ENCODE results near the gene VN1R5.
"Not testable (repeated sequence)": the region's sequence is repeated elsewhere in the genome, so short reads cannot be mapped to it uniquely, and the experiment has no call there.

Gene VN1R5

DNA sequence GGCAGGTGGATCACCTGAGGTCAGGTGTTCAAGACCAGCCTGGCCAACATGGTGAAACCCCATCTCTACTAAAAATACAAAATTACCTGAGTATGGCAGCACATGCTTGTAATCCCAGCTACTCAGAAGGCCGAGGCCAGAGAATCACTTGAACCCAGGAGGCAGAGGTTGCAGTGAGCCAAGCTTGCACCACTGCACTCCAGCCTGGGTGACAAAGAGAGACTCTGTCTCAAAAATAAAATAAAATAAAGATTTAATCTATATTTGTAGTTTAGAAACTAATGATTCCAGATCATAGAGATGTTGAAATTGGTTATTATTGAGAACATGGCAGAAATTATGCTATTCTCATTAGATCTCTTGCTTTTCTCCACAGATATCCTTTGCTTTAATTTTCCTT, at the start of gene VN1R5:
Gene VN1R5 (plus strand): TSS at position 301 of the 400 bp plus-strand sequence.
- H3K4me1 ChIP-seq (ENCODE audit: insufficient read depth, low read length); H3K9me3 ChIP-seq (ENCODE audit: control insufficient read depth, insufficient read depth, low read length); H3K36me3 ChIP-seq (ENCODE audit: insufficient read depth, low read length); H3K9ac ChIP-seq (ENCODE audit: low read depth, low read length): not testable (repeated sequence)

- H3K9me3 ChIP-seq (ENCODE audit: control insufficient read depth, insufficient read depth, low read length) = no peaks in the 10 kb centered on the region
- H3K36me3 ChIP-seq (ENCODE audit: insufficient read depth, low read length) = no peaks in the 10 kb centered on the region
- peak overlapping the region; percentile 83; the same call in 1 of the 2 replicates for H3K9ac ChIP-seq (ENCODE audit: low read depth, low read length)
- peaks cover 2% of the 10 kb centered on the region; the same call in 1 of the 2 replicates for H3K4me1 ChIP-seq (ENCODE audit: insufficient read depth, low read length)
Observed at GRCh38 chr1:247209396-247209795, 46.5 kb upstream of the VN1R5 start.

GRCh38 chr1:247210062-247210375, 45.9 kb upstream of the VN1R5 start:
- no peaks in the 10 kb centered on the region for H3K4me1 ChIP-seq (ENCODE audit: insufficient read depth, low read length)

GRCh38 chr1:247210376-247211117, 45.3 kb upstream of the VN1R5 start:
- peak overlapping the region; percentile 83 for H3K9ac ChIP-seq (ENCODE audit: low read depth, low read length)
- H3K4me1 ChIP-seq (ENCODE audit: insufficient read depth, low read length) = no peaks in the 10 kb centered on the region

More at GRCh38 chr1:247210062-247210375, 45.9 kb upstream of the VN1R5 start:
- Histone ChIP-seq H3K36me3 (ENCODE audit: insufficient read depth, low read length) (no peaks in the 10 kb centered on the region), H3K9me3 (ENCODE audit: control insufficient read depth, insufficient read depth, low read length) (no peaks in the 10 kb centered on the region), H3K9ac (ENCODE audit: low read depth, low read length) (peak overlapping the region; percentile 83; the same call in 1 of the 2 replicates)

DNA sequence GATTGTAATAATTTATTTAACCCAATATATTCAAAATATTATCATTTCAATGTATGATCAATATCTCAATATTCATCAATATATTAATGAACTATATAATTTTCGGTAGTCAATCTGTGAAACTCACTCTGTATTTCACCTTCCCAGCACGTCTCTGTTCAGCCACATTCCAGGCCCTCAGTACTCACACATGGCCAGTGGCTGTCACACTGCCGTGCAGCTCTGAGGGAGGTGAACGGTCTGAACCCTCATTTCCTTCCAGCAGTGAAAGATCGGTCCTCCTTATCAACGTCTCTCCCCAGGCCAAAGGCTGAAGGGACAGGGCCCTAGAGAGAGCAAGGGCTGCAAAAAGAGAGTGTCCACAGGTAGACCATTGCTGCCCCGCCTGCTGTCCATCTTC, 44.5 kb upstream of the VN1R5 start:
- no peaks in the 10 kb centered on the region for H3K36me3 ChIP-seq (ENCODE audit: insufficient read depth, low read length)
- no peak overlapping the region for H3K9ac ChIP-seq (ENCODE audit: low read depth, low read length)
- H3K9me3 ChIP-seq (ENCODE audit: control insufficient read depth, insufficient read depth, low read length) = no peaks in the 10 kb centered on the region
- H3K4me1 ChIP-seq (ENCODE audit: insufficient read depth, low read length) = no peaks in the 10 kb centered on the region

More at GRCh38 chr1:247210376-247211117, 45.3 kb upstream of the VN1R5 start:
- no peaks in the 10 kb centered on the region for H3K9me3 ChIP-seq (ENCODE audit: control insufficient read depth, insufficient read depth, low read length)
- H3K36me3 ChIP-seq (ENCODE audit: insufficient read depth, low read length) = no peaks in the 10 kb centered on the region

- H3K36me3 ChIP-seq (ENCODE audit: insufficient read depth, low read length) = no peaks in the 10 kb centered on the region
- H3K9me3 ChIP-seq (ENCODE audit: control insufficient read depth, insufficient read depth, low read length) = no peaks in the 10 kb centered on the region
- H3K4me1 ChIP-seq (ENCODE audit: insufficient read depth, low read length) = no peaks in the 10 kb centered on the region
- H3K9ac ChIP-seq (ENCODE audit: low read depth, low read length) = no peak overlapping the region
Observed at GRCh38 chr1:247212012-247212411, 43.9 kb upstream of the VN1R5 start.

- no peaks in the 10 kb centered on the region for H3K4me1 ChIP-seq (ENCODE audit: insufficient read depth, low read length)
- H3K36me3 ChIP-seq (ENCODE audit: insufficient read depth, low read length) = no peaks in the 10 kb centered on the region
- no peaks in the 10 kb centered on the region for H3K9me3 ChIP-seq (ENCODE audit: control insufficient read depth, insufficient read depth, low read length)
- H3K9ac ChIP-seq (ENCODE audit: low read depth, low read length) = no peak overlapping the region
Observed at GRCh38 chr1:247212627-247213617, 43.0 kb upstream of the VN1R5 start.

- Histone ChIP-seq H3K4me1 (ENCODE audit: insufficient read depth, low read length) (no peaks in the 10 kb centered on the region), H3K9me3 (ENCODE audit: control insufficient read depth, insufficient read depth, low read length) (no peaks in the 10 kb centered on the region; the same call in 1 of the 2 replicates), H3K9ac (ENCODE audit: low read depth, low read length) (no peak overlapping the region), H3K36me3 (ENCODE audit: insufficient read depth, low read length) (no peaks in the 10 kb centered on the region)
Observed at GRCh38 chr1:247216261-247216660, 39.6 kb upstream of the VN1R5 start.

DNA sequence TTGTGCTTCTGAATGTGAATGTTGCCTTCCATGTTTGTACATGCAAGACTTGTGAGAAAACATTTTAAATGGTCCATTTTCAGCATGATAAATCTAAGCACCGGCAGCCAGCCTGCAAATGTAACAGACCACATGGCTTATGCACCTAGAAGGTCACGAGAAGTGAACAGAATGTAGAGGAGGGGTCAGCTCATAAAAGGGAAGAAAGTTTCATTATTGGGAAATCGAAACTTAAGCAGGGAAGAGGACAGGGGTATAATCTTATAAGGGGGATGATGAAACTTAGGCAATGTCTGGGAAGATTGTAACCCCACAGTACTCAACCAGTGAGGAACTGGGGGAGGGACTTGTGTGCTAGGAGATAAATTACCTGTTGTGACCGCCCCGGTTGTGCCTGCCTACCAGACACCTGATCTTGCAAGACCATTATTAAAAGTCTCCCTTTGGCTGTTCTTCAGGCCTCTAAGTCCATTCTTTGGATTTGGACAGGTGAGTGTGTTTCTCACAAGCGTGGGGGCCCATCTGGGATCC, 37.7 kb upstream of the VN1R5 start:
- no peak overlapping the region for H3K9ac ChIP-seq (ENCODE audit: low read depth, low read length)
- H3K36me3 ChIP-seq (ENCODE audit: insufficient read depth, low read length) = no peaks in the 10 kb centered on the region
- no peaks in the 10 kb centered on the region for H3K4me1 ChIP-seq (ENCODE audit: insufficient read depth, low read length)
- H3K9me3 ChIP-seq (ENCODE audit: control insufficient read depth, insufficient read depth, low read length) = no peaks in the 10 kb centered on the region; the same call in none of the 2 replicates

DNA sequence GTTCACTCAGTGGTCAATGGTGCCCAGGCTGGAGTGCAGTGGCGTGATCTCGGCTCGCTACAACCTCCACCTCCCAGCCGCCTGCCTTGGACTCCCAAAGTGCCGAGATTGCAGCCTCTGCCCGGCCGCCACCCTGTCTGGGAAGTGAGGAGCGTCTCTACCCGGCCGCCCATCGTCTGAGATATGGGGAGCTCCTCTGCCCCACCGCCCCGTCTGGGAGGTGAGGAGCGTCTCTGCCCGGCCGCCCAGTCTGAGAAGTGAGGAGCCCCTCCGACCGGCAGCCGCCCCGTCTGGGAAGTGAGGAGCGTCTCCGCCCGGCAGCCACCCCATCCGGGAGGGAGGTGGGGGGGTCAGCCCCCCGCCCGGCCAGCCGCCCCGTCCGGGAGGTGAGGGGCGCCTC, 35.6 kb upstream of the VN1R5 start:
- H3K9ac ChIP-seq (ENCODE audit: low read depth, low read length); H3K36me3 ChIP-seq (ENCODE audit: insufficient read depth, low read length); H3K9me3 ChIP-seq (ENCODE audit: control insufficient read depth, insufficient read depth, low read length); H3K4me1 ChIP-seq (ENCODE audit: insufficient read depth, low read length): not testable (repeated sequence)

DNA sequence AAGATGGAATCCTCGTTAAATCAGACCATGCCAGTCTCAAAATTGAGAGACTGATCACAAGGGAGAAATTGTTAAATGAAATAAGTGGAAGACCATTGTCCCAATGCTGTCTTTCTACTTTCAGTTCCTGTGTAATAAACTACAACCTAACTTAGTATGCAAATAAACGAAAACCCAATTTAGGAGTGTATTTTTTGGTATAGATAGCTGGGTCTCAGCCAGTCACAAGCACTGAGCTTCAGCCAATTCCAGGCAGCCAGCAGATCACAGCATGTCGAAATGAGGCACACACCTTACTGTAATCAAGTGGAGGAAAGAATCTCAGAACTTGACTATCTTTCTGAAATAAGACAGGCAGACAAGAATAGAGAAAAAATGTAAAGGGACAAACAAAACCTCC, 33.0 kb upstream of the VN1R5 start:
- Histone ChIP-seq H3K9ac (ENCODE audit: low read depth, low read length) (no peak overlapping the region), H3K9me3 (ENCODE audit: control insufficient read depth, insufficient read depth, low read length) (no peaks in the 10 kb centered on the region; the same call in none of the 2 replicates), H3K36me3 (ENCODE audit: insufficient read depth, low read length) (no peaks in the 10 kb centered on the region), H3K4me1 (ENCODE audit: insufficient read depth, low read length) (no peaks in the 10 kb centered on the region)

- no peaks in the 10 kb centered on the region; the same call in none of the 2 replicates for H3K9me3 ChIP-seq (ENCODE audit: control insufficient read depth, insufficient read depth, low read length)
Observed at GRCh38 chr1:247224822-247225221, 31.1 kb upstream of the VN1R5 start.

DNA sequence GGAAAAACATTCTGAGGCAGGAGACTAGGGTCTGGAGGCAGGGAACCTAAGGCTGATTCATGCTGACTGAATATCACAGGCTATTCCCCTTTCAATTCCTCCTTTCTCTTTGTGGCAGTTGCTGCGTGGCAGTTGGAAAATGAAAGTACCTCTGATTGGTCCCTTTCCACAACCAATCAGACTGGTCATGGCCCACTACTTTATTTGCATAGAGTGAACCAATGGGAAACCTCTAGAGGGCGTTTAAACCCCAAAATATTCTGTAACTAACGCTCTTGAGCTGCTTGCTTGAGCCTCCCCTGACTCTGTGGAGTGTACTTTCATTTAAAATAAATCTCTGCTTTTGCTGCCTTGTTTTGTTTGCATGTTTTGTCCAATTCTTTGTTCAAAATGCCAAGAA, 27.7 kb upstream of the VN1R5 start:
- H3K4me1 ChIP-seq (ENCODE audit: insufficient read depth, low read length) = no peaks in the 10 kb centered on the region

More at GRCh38 chr1:247224822-247225221, 31.1 kb upstream of the VN1R5 start:
- H3K36me3 ChIP-seq (ENCODE audit: insufficient read depth, low read length) = no peaks in the 10 kb centered on the region
- no peak overlapping the region for H3K9ac ChIP-seq (ENCODE audit: low read depth, low read length)
- H3K4me1 ChIP-seq (ENCODE audit: insufficient read depth, low read length) = no peaks in the 10 kb centered on the region

GRCh38 chr1:247241691-247242090, 14.2 kb upstream of the VN1R5 start:
- Histone ChIP-seq H3K4me1 (ENCODE audit: insufficient read depth, low read length) (no peaks in the 10 kb centered on the region), H3K9ac (ENCODE audit: low read depth, low read length) (no peak overlapping the region), H3K9me3 (ENCODE audit: control insufficient read depth, insufficient read depth, low read length) (no peaks in the 10 kb centered on the region), H3K36me3 (ENCODE audit: insufficient read depth, low read length) (no peaks in the 10 kb centered on the region)

More for the DNA sequence above, 27.7 kb upstream of the VN1R5 start:
- H3K9ac ChIP-seq (ENCODE audit: low read depth, low read length) = no peak overlapping the region
- no peaks in the 10 kb centered on the region for H3K9me3 ChIP-seq (ENCODE audit: control insufficient read depth, insufficient read depth, low read length)
- H3K36me3 ChIP-seq (ENCODE audit: insufficient read depth, low read length) = no peaks in the 10 kb centered on the region
